MM.1S (cell line): Measurements from ENCODE around the gene SPATA18.

Source experiments
- EZH2 ChIP-seq: fragments of 300-600 bp; sonication (generic); optimal IDR thresholded peaks from 2 replicates; pipeline ENCODE3; 2017; ENCODE audit warnings: low read depth, mild to moderate bottlenecking, antibody characterized with exemption, low read length, mixed read lengths
- EZH2phosphoT487 ChIP-seq: fragments of 300-600 bp; sonication (generic); IDR thresholded peaks from 2 replicates; pipeline ENCODE4 v1.6.1; 2018; ENCODE audit warnings: antibody characterized with exemption, low read length
- TF ChIP-seq, protein P1 (sequence below): fragments of 300-600 bp; sonication (generic); IDR thresholded peaks from 2 replicates; pipeline ENCODE4 v1.5.1; 2016; ENCODE audit warnings: antibody characterized with exemption, low read length, mixed read lengths

DNA sequence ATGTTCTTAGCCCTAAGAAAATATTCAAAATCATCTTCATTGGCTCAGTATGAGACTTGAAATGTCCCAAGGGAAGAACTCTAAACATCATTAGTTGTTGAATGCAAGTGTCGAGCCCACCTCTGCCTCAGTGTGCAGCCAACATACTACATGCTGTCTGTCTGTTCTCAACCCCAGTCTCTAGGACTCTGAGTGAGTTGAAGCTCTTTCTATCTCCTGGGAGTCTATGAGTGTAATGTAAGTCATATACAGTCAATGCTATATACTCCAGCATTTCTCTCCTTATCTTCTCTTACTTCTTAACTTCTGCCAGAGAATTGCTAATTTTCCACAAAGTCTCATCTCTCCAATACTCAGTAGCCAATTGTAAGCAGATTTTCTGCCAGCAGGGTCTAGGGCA, 61.3 kb downstream of the SPATA18 start:
- TF ChIP-seq, protein P1, sequence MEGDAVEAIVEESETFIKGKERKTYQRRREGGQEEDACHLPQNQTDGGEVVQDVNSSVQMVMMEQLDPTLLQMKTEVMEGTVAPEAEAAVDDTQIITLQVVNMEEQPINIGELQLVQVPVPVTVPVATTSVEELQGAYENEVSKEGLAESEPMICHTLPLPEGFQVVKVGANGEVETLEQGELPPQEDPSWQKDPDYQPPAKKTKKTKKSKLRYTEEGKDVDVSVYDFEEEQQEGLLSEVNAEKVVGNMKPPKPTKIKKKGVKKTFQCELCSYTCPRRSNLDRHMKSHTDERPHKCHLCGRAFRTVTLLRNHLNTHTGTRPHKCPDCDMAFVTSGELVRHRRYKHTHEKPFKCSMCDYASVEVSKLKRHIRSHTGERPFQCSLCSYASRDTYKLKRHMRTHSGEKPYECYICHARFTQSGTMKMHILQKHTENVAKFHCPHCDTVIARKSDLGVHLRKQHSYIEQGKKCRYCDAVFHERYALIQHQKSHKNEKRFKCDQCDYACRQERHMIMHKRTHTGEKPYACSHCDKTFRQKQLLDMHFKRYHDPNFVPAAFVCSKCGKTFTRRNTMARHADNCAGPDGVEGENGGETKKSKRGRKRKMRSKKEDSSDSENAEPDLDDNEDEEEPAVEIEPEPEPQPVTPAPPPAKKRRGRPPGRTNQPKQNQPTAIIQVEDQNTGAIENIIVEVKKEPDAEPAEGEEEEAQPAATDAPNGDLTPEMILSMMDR: no peak
- TF ChIP-seq EZH2 (no peak), EZH2phosphoT487 (no peak)
